Measurements from ENCODE around the gene HCFC2.

HCFC2 gene

DNA sequence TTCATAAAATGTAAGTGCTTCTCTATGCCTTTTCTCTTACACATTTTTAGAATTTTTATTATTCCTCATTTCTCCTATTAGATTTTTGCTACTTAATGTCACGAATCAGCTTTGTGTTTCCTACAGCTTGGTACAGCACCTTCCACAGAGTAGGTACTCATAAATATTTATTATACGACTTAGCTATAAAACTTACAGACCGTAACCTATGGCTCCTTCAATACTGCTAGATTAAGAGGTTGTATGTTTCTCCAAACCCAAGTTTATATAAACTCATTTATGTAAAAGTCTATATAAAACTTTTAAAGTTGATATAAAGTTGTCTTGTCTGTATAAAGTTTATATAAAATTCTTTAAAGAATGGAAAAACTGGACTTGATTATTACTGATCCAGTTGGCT lies 62.2 kb downstream of the HCFC2 start:
- DNase-seq = no peak

DNA sequence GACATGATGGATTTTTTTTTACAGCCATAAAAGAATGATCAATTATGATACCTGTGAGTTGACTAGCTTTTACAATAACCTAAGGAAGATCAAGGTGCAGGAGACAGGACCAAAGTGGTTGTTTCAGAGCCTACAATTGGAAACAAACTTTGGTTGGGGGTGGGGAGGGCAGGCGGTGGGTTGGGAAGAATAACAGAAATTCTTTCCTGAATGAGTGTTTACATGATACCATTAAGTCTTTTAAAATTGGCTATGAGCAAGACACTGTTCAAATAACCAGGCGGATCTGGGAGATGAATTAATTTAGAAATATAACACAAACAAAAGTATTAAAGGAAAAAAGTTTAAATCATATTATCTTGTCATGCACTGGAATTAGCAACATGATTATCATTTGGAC lies 66.4 kb downstream of the HCFC2 start:
- DNase-seq = no peak

DNA sequence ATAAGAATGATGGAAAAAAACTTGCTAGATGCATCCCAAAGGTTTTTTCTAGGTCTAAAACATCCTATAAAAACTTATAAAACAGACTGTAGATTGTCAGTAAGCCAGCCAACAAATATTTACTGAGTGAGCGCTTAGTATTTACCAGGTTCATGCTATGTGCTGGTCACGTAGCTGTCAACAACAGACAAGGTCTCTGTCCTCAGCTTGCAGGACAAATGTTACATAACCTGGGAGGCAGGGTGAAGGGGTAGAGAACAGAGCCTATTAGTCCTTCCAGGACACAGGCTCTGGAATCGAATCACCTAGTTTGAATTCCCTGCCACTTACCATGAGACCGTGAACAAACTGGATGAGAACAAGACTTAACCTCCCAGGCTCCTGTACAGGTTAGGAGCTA lies 67.3 kb downstream of the HCFC2 start:
- no peak for DNase-seq

DNA sequence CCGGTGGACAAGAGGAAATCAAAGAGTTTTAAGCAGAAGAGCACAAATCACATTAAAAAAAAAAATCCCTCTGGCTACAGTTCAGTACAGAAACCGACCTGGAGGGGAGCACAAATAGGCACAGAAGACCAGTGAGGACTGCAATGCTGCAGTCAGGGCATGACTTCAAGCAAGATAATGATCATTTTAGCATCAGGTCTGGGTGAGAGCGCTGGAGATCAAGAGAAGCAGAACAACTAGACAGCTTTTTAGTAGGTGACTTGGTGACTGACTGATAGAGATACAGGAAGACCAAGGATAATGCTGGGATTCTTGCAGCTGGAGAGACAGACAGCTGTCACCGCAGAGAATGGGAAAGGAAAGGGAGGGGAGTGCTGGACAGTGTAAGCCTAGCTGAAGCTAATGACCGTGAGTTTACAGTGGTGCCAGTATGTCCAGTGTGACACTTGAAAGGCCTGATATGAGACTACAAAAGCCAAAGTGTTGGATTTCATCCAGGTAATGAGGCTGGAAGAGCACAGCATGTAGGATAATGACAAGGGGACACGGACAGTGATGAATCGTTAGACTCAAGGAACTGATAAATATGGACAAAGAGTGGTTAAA lies 68.1 kb downstream of the HCFC2 start:
- no peak for DNase-seq

DNA sequence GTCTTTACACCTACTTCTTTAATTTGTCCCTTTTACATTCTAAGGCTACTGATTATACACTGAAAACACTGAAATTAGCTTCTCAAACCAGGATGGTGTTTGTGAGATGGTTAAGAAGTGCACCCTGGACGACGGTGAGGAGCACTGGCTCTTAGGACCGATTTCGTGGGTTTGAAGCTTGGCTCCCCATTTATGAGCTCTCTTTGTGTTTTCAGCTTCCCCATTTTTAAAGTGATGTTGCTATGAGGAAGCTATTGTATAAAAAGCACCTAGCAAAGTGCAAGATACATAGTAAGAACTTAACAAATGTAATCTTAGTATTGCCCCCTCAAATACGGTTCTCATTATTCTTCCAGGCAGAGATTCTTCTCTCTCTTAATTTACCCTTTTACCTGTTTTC lies 69.0 kb downstream of the HCFC2 start:
- DNase-seq = no peak

DNA sequence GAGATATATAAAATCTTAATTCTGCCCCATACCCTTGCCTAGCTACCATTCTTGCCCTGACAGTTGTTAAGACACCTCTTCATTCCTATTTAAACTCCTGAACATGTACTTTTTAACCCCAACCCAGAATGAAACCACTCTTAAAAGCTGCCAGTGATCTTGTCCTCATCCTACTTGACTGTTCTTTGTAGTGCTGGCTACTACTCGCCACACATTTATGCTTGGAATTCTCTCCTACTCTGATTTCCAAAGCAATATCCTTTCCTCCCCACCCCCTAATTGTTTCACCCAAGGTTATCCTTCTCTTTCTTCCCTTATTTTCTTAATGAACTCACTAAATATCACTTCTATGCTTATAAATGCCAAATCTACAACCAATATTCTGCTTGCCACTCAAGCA lies 69.5 kb downstream of the HCFC2 start:
- no peak for DNase-seq

DNA sequence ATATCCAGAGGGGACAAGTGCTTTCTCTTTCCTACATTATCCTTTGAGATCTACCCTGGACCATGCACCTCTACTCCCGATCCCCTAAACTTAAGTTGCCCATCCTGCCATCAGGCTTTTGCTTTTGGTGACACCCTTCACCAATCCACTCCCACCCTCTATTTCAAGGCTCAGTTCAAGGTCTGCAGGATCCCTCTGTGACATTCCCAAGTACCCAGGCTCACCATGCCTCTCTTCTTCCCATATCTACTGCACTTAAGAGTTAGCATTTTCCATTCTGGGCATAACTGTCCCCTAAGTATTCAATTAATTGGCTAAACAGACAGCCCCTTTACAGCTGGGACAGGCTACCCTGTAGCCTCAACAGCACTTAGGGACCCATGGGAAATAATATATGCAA lies 70.6 kb downstream of the HCFC2 start:
- DNase-seq = no peak

DNA sequence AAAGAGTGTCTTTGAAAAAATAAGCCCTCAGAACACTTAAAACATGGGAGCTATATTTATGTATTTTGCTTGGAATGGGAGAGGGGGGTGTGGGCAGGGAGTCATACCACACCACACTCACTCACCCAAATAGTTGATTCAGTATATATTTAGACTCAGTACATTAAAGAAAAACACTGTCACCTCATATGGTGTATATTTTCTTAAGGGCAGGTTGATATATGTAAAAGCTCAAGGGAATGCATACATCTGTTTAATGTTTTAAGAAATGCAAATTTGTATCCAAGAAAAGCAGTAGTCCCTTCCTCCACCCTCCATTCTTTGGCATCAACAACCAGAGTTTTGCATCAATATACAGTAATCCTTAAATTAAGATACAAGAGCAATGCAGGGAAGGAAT lies 72.2 kb downstream of the HCFC2 start:
- no peak for DNase-seq

DNA sequence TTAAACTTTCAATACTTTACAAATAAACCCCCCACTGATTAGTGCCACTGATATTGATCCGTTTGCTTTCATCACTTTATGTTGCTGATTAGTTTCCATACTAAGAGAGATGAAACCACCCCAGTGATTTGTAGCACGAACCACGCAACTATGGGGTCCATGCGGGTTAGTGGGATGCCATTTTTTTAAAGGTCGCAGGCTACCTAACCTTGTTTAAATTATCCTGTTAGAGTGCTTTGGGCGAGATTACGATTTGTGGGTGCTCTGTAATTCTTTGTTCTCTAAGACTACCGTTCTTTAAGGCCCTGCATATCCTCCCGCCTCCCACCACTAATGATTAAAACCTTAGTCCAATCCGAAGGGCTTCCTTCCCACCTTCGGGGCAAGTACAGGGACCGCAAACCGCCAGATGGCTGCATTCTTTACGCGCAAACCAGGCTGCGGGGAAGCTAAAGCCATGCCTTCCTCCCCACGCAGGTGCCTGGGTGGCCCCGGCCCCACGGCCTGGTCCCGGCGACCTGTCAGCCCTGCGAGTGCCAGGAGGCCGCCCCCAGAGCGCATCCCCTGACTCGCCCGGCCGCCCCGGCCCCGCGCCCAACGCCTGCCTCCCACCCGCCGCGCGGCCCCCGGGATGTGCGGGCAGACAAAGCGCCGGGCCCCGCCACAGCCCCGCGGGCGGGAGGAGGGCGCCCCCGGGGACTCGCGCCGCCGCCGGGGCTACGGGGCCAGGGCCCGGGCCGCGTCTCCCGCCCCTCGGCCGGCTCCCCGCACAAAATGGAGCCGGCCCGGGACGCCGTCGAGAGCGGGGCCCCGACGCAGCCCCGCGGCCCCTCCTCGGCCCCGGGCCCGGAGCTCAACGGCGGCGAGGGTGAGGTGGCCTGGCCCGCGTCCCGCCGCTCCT lies 72.9 kb downstream of the HCFC2 start:
- peak; percentile 57 for DNase-seq

DNA sequence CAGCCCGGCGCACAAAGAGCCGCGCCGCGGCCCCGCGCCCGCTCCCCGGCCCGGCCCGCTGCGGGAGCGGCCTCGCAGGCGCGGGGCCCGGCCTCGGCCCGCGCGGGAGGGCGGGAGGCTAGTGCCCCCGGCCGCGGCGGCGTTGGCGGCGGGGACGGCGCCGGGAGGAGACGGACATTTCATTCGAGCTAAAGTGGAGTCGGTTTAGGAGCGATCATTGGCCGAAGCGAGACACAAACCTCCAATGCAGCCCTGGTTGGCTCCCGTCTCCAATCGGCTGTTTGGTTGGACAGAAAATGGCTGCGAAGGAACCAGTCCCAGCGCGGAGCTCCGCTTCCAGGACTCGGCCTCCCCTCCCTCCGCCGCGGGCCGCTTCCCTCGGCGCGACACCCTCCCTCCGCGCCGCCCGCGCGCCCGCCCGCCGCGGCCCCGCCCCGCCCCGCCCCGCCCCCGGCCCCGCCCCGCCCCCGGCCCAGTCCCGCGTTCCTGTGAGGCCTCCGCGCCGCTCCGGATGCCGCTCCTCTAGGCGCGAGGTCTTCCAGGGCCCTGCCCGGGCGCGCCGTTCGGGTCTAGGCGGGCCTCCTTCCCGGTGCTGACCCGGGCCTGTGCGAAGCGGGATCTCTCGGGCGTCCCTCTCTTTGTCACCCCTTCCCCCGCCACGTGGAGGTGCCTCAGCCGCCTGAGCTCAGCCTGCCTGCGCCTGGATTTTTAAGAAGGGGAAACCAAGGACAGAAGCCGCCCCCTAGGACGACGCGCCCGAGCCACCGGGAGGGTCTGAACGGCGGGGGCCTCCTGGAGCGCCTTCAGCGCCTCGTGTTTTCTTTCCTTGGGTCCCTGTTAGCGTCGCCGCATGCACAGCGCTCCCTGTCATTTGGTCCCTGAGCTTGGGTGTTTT lies 73.8 kb downstream of the HCFC2 start, which contains the start of gene NFYB:
TSS of gene NFYB (minus strand) at position 309 of the 895 bp plus-strand sequence. CDS start 2,757 bp downstream, outside the sequence.
- peak; percentile 96 for DNase-seq

DNA sequence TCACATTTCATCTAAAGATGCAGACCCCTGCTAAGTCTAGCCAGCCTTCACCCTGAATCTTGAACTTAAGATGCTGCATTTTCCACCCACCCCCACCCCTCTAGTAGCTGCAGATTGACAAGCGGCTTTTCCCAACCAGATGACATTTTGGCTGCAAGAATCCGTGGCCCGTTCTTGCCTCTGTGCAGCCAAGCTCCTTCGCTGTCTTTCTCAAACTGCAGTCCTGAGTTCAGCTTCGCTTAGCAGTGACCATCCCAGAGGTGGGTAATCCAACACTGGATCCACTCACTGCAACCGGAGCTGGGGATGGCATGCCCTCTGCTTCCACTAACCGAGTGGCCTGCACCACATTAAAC lies 74.4 kb downstream of the HCFC2 start:
- DNase-seq = no peak

DNA sequence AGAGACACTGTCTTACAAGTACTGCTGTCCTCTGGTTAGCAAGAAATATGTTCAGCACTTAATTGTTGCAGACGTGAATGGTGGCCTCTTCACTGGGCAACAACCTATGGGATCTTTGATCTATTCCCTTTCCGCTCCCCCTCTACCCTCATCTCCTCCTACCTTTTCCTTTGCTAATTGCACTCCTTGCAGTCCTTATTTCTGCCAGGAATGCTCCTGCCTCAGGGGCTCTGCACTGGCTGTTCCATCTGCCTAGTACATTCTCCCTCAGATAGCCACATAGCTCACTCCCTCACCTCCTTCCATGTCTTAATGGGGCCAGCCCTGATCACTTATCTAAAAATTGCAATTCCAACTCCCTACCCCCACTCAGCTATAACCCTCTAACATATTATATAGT lies 78.2 kb downstream of the HCFC2 start:
- no peak for DNase-seq

DNA sequence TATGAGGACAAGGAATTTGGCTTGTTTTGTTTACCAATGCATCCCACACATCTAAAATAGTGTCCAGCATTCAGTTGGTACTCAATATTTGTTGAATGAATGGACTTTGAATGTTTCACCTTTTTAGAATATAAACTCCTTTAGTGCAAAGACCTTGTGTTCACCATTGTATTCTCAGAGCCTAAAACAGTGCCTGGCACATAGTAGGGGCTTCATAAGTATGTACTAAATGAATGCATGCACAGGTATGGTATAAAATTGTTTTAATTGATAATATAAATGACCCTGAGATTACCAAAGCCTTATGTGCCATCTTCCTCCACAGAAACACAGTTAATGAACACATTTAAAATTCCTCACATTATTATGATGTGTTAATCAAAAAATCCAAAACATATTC lies 78.7 kb downstream of the HCFC2 start:
- DNase-seq = no peak

DNA sequence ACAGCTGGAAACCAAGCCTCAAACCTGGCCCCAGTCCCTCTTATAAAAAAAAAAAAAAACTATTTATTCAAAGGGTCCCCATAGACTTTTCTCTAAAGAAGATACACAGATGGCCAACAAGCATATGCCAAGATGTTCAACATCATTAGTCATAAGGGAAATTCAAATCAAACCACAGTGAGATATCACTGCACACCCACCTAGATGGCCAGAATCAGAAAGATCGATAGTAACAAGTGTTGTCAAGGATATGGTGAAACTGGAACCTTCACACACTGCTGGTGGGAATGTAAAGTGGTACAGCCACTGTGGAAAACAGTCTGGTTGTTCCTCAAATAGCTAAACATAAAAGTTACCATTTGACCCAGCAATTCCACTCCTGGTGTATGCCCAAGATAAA lies 79.6 kb downstream of the HCFC2 start:
- no peak for DNase-seq

DNA sequence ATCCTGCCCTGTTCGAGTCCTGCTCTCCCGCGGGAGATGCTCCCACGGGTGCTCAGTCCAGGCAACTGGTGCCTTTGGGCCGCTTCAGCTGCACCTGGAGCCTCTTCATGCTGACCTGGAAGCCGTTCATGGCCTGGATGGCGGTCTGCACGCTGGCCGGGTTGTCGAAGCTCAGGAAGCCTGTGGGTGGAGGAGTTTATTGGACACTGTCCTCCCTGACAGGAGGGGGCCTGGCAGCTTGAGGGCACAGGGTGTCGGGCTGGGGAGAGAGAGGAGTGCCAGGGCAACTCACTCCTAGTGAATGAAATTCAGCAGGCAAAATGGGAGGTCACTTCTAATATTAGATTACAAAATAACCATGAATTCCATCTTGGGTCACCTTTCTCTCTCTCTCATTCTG lies 83.0 kb downstream of the HCFC2 start:
- no peak for DNase-seq

DNA sequence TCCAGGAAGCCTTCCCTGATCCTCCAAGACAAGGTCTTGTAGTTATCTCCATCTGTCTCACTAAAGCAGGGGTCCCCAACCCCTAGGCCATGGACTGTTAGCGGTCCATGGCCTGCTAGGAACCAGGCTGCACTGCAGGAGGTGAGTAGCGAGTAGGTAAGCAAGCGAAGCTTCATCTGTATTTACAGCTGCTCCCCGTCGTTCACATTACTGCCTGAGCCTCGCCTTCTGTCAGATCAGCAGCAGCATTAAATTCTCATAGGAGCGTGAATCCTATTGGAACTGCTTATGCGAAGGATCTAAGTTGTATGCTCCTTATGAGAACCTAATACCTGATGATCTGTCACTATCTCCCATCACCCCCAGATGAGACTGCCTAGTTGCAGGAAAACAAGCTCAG lies 86.1 kb downstream of the HCFC2 start:
- DNase-seq = no peak

DNA sequence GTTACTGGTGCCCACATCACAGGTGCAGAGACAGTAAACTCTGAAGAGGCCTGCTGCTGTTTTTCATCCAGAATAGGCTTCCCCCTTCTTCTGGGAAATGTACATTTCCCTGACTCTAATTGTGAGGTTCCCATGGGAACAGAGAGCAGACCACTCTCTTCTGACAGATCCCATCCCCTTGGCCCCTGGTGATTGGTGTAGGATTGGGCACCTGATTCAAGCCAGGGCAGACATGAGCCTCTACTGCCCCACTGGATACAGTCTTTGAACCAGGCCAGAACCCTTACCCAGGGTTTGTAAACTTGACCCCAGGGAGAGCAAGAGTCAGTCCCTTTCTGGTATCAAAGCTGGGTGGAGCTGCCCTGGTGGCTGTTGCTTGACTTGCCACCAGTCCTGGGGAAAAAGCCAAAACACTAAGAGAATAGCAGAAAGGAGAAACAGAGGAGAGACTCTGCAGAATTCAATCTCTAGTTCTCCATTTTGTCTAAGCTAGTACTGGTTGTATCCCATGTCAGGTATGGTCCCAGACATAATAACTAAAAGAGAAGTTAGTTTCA lies 88.4 kb downstream of the HCFC2 start:
- no peak for DNase-seq

DNA sequence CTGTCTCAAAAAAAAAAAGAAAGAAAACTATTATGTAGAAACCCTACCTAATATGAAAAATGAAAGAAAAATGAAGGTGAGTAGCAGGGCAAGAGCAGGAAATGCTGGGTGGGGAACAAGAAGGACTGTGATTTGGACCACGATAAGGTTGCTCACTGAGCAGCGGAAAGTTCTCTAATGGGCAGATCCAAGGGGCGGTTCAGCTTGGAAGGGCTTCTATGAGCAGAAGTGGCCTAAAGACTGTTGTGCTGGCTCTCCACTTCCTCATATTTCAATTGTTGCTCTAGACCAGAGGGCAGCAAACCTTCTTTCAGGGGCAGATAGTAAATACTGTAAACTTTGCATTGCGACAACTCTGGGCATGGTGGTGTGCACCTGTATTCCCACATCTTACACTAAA lies 90.0 kb downstream of the HCFC2 start:
- no peak for DNase-seq

DNA sequence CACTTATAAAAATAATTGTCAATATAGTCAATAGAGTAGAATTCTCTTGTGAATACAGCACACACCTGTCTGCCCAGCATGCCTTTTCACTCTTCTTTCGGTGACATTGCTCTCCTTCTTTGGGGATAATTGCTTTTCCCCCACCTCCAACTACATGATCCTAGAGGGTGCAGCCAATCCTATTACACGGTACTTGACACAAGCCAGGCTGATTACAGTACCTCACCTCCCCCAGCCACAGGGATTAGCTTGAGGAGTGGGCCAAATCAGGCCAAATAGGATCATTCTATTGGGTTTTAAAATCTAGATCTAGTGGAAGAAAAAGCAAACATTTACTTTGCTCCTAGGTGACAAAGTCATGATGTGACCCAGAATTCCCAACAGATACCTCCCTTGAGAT lies 90.5 kb downstream of the HCFC2 start:
- DNase-seq = no peak
